ENCODE data around the gene BCAN.

GRCh38 chr1:156704166-156704711 lies 62.3 kb downstream of the BCAN start:
- TF ChIP-seq CTCF (conservative IDR thresholded peaks at IDR 0.05) (no peak), EZH2 (IDR thresholded peaks at IDR 0.05; ENCODE audit: low read depth) (no peak)
